GM19238 (cell line): ENCODE measurements around the gene AHR.
"Not testable (repeated sequence)": the region's sequence is repeated elsewhere in the genome, so short reads cannot be mapped to it uniquely, and the experiment has no call there.

Experiments used
- DNase-seq: peaks from one replicate; pipeline ENCODE4 v3.0.0; 2011; ENCODE audit warnings: low spot score; ENCODE audit not compliant: insufficient read length

The AHR gene

DNA sequence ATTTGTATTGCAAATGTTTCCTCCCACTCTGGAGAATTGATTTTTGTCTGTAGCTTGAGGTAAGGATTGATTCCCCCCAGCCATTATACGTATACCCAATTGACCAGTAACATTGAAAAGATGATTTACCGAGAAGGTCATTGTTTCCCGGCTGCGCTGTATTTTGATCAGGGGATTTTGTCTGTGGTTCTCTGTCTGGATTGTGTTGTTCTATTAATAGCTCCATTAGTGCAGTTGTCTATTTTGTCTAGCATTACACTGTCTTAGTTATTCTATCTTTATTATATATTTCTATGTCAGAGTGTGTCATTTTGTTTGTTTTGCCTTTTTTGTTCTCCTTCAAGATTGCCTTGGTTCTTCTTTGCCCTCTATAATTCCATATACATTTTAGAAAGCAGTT is 37.7 kb downstream of the AHR start:
- DNase-seq = no peak

DNA sequence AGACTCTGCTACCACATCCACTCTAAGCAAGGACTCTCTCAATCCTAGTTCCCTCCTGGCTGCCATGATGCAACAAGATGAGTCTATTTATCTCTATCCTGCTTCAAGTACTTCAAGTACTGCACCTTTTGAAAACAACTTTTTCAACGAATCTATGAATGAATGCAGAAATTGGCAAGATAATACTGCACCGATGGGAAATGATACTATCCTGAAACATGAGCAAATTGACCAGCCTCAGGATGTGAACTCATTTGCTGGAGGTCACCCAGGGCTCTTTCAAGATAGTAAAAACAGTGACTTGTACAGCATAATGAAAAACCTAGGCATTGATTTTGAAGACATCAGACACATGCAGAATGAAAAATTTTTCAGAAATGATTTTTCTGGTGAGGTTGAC is 40.7 kb downstream of the AHR start:
- no peak for DNase-seq

DNA sequence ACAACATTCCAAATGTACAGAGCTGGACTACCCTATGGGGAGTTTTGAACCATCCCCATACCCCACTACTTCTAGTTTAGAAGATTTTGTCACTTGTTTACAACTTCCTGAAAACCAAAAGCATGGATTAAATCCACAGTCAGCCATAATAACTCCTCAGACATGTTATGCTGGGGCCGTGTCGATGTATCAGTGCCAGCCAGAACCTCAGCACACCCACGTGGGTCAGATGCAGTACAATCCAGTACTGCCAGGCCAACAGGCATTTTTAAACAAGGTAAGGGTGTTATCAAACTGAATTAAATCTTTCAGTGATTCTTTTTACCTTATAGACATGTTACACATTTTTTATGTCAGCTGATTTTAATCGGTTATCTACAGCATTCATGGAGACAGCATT is 41.5 kb downstream of the AHR start:
- no peak for DNase-seq

DNA sequence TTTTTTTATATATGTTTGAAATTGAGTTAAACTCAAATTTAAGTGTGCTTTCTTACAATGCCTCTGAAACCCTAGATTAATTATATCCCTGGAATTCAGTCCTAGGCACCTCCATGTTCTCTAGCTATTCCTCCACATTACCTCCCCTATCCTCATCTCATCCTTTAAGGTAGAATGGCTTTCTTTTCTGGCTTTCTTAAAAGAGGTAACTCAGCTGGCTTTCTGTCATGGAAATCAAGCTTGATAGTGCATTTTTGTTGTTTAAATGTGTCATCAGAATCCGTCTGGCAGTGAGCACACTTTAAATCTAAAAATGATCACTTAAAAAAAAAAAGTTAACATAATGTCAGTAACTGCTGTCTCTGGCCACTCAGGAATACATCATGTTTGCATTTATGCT is 42.2 kb downstream of the AHR start:
- no peak for DNase-seq

DNA sequence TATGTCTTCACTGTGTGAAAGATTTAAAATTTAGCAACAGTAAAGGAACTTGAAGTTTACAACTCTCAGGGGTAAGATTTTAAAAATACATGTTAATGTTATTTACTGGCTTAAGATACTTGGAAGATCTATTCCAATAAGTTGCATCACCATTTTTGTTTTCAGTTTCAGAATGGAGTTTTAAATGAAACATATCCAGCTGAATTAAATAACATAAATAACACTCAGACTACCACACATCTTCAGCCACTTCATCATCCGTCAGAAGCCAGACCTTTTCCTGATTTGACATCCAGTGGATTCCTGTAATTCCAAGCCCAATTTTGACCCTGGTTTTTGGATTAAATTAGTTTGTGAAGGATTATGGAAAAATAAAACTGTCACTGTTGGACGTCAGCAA is 44.3 kb downstream of the AHR start:
- DNase-seq = no peak

DNA sequence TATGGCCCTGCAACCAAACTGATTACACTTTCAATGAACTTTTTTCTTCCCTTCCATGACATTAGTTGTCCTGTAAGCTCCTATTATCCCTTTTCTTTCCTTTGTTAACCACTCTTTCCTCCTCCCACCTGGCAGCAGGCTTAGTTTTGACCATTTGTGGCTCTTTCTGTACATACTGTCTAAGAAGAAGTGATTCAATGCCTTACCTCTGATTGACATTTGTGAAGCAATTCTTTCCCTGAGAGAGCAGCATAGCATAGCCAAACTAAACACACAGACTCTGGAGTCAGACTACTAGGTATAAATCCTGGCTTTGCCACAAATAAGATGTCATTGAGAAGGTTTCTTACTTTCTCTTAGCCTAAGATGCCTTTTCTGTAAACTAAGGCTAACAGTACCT is 48.9 kb downstream of the AHR start:
- DNase-seq = no peak

DNA sequence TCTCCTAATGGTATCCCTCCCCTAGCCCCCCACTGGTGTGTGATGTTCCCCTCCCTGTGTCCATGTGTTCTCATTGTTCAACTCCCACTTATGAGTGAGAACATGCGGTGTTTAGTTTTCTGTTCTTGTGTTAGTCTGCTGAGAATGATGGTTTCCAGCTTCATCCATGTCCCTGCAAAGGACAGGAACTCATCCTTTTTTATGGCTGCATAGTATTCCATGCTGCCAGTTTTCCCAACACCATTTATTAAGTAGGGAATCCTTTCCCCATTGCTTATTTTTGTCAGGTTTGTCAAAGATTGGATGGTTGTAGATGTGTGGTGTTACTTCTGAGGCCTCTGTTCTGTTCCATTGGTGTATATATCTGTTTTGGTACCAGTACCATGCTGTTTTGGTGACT is 50.5 kb downstream of the AHR start:
- DNase-seq = not testable (repeated sequence)

DNA sequence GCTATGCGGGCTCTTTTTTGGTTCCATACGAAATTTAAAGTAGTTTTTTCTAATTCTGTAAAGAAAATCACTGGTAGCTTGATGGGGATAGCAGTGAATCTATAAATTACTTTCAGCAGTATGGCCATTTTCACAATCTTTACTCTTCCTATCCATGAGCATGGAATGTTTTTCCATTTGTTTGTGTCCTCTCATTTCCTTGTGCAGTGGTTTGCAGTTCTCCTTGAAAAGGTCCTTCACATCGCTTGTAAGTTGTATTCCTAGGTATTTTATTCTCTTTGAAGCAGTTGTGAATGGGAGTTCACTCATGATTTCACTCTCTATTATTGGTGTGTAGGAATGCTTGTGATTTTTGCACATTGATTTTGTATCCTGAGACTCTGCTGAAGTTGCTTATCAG is 51.9 kb downstream of the AHR start:
- DNase-seq = not testable (repeated sequence)

DNA sequence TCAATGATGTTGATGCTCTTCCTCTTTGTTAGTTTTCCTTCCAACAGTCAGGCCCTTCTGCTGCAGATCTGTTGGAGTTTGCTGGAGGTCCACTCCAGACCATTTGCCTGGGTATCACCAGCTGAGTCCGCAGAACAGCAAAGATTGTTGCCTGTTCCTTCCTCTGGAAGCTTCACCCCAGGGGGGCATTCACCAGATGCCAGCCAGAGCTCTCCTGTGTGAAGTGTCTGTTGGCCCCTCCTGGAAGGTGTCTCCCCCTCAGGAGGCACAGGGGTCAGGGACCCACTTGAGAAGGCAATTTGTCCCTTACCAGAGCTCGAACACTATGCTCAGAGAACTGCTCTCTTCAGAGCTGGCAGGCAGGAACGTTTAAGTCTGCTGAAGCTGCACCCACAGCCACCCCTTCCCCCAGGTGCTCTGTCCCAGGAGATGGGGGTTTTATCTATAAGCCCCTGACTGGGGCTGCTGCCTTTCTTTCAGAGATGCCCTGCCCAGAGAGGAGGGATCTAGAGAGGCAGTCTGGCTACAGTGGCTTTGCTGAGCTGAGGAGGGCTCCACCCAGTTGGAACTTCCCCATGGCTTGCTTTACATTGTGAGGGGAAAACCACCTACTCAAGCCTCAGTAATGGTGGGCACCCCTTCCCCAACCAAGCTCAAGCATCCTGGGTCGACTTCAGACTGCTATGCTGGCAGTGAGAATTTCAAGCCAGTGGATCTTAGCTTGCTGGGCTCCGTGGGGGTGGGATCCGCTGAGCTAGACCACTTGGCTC is 55.4 kb downstream of the AHR start:
- DNase-seq = not testable (repeated sequence)

DNA sequence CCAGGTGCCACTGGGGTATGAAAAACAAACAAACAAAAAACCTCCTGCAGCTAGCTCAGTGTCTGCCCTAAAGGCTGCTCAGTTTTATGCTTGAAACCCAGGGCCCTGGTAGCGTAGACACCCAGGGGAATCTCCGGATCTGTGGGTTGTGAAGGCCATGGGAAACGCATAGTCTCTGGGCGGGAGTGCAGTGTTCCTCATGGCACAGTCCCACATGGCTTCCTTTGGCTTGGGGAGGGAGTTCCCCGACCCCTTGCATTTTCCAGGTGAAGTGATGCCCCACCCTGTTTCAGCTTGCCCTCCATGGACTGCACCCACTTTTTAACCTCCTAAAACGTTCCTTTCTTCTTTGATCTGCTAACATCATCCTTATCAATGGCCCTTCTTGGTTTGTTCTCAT is 56.0 kb downstream of the AHR start:
- DNase-seq = no peak

DNA sequence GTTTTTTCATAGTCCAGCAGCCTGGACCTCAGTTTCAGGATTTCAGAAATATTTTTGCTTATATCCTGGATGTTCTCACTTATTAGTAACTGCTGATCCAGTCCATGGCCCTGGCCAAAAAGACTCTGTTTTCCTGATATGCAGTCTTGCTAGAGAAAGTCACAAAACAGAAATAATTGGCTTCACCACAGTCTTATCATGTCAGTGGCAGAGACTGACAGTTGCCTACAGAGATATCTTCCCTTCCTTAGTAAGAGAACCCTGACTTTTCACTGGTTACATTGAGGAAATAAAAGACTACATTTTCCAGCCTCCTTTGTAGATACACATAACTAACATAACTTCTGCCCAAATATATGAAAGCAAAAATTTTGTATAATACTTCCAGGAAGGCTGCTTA is 56.6 kb downstream of the AHR start:
- no peak for DNase-seq

DNA sequence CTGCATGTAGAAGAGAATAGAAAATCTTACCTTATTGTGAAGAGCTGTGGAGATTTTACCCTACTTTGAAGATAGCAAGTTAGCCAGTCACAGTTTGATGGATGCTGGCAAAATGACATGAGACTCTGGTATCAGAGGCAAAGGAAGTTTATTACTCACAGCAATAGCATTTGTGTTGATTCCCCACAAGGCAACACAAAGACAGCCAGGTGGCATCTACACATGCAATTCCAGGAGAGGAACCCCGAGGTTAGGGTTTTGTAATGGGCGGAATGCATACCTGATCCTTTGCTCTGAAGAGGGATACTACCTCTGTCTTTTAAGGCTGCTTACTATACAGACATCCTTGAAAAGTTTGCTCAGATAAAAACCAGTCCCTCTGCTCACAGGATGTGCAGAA is 59.5 kb downstream of the AHR start:
- no peak for DNase-seq

DNA sequence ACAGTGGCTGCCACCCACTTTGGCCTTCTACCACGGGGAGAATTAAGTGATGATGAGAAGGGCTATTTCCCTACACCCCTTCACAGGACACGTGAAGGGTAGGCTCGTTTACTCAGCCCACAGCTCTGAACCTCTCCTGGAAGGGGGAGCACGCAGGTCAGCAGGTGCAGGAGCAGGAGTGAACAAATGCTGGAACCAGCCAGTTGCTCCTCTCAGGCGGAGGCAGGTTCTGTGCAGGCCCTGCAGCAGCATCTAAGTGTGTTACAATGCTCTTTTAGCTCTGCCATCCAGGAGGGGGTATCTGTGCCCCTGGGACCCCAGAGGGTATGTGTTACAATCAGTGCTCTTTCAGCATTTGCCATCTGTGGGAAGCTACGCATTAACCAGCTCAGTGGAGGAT is 61.2 kb downstream of the AHR start:
- DNase-seq = no peak

DNA sequence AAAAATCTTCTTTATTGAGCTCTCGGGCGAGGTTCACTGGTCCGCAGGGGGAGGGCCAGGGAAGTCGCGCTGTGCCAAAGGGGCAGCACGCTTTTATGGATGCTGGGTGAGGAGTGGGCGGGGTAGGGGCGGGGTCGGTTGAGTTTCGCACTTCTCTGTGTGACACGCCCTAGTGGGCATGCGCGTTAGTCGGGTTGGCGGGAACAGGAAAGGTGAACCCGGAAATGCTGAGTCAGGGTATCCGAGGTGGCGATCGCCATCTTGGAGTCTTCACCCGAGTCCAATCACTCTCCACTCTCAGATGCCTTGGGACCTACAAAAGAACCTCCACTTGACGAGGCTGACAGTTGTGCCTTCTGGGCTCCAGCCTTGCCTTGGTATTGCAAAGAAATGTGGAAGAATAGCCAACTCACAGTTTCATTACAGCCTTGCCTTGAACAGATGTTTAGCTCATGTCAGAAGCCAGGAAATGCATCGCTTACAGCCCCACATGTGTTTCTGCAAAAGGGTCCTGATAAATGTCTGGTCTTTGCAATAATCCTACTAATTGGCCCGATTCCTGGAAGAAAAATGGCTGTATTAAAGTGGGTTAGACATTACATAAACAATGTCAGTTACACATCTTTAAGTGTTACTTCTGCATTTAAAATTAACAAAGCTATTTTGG is 64.1 kb downstream of the AHR start:
- DNase-seq = no peak

DNA sequence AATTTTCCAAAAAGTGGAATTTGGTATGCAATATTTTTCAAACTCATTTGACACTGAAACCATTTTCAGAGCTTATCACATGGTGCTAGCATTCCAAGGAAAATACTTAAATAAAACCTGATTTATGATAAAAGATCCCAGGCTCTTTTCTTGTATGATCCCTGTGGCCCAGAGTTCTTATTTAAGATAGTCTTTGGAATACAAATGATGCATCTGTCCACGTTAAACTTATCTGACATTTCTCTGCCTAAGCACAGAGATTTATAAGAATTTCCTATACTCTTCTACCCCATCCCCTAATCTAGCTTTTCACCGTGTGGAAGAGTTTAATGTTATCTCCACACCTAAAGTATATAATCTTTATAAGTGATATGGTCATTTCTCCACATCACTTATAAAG is 66.2 kb downstream of the AHR start:
- no peak for DNase-seq

DNA sequence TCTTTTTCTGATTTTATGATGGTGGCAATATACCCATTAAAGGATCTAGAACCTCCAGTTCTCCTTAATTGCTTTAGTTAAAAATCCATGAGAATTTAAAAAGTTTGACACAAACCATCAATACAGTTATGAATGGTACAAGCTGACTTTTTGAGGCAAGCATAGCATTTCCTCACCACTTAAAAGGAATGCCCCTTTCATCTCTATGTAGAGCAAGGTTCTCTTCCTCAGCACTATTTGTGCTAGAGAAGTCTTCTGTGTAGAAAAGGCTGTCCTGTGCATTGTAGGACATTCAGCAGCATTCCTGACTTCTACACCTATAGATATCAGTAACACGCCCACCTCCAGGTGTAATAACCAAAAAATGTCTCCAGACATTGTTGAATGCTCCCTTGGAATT is 67.3 kb downstream of the AHR start:
- no peak for DNase-seq

DNA sequence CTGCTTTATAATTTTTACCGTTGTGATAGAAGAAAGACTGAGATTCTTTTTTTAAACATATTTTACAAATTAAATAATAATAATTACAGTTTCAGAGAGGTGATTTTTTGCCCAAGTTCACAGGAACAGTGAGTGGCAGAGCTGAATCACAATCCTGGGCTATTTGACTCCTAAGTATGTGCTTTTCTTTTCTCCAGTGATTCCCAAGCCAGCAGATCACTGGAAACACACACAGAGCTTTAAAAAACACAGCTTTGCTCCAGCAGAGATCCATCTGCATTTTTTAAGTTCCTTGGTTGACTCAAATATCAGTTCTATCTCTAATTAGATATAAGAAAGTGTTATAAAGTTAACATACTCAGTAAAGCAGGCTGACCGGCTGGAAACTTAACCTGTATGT is 69.0 kb downstream of the AHR start:
- DNase-seq = no peak

DNA sequence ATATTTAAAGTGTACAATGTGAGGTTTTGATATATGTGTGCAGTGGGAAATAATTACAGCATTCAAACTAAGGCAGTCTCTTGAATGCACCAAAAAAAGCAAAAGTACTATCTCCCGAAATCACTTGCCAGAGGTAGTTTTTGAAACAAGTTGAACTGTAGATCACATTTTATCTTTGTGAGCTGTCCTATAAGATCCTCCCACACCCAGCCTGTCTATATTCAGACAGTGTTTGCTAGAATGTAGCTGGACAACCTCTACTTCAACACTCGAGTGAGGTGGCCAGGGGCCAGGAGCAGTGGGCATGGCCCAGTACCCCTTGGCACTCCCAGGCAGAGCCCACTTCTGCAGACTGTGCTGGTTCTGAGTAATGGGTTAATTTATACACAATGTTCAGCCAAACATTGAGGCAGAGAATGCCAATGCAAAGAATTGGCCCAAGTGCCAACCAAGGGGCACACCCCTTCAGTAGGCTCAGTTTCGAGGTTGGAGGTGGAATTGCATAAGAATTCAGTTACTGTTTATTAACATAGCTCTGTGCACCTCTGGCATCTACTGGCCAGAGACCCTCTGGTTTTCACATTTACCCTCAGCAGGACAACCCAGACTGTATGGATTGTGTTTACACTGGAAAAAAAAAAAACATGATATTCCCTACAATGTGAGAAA is 70.5 kb downstream of the AHR start:
- no peak for DNase-seq

DNA sequence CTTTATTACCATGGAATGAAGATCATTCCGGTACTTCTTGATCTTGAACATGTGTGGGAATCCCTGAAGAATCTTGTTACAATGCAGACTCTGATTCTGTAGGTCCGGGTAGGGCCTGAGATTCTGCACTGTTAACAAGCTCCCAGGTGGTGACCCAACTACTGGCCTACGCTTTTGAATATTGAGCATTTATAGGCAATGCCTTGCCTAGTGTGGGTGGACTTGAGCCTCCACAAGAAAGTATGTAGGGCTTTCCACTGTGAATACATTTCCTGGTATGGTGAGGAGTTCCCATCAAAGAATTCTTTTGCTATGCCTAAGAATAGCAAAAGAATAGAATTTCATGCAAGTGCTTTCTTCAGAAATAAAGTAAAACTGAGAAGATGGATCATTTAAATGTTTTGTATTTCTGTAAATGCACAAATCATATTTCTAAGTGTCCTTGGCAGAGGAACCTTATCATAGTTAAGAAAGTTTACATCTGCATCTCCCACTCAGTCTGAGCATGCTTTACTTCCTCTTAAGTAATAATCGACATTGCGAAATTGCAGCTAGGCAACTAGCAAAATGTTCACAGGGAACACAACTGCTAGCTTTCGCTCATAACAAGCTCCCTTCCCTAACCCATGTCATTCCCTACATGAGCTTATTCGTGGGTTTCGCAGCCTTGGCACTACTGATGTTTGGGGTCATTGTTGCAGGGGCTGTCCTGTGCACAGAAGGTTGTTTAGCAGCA is 71.4 kb downstream of the AHR start:
- DNase-seq = no peak

DNA sequence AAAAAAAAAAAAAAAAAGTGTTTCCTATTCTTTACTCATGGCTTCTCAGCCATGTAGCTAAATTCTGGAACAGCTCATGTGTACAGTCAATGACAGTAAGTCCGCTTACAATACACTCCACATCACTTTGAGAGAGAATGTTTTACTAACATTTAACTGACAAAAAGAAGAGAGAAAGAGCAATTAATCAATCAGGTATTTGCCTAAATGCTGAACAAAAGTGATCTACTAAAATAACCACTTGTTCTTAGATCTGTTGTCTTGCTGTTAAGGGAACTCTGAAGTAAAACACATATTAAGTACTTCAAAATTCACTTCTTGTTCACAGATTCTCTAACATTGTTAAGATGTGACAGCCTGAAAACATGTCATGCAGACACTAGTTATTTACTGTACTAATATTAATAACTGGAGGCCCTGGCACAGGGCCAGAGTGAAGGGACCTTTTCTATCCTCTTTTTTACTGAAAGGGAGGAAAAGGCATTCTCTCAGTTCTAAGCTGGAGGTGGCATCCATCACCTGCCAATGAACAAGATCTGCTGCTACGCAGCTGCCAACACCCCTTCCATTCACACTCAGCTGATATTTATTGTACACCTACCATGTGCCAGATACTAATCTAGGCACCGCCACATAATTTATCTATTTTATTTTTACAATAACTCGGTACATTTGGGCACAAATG is 72.6 kb downstream of the AHR start:
- no peak for DNase-seq
